CD4-positive, alpha-beta T cell (primary cell): Measurements from ENCODE around the gene CASR. TPM values are rescaled to one million over a fixed set of nuclear protein-coding genes. Genes with fewer than 3 reads are reported as not detected.

Source experiments
- ATAC-seq: fragments of 200-7000 bp; cut with Tn5 transposase; one replicate; pipeline ENCODE4 v1.10.0; 2022; ENCODE audit warnings: mild to moderate bottlenecking; ENCODE audit not compliant: poor library complexity
- CTCF ChIA-PET: fragments of 350-600 bp; sonication (Branson Sonifier 250); formaldehyde crosslinking; loops from one replicate; lab custom pipeline; 2021; ENCODE audit warnings: antibody characterized with exemption, inconsistent platforms; lab: Charles Lee
- POLR2A ChIA-PET: fragments of 350-600 bp; sonication (Branson Sonifier 250); formaldehyde crosslinking; loops from one replicate; lab custom pipeline; 2021; ENCODE audit warnings: antibody characterized with exemption, inconsistent platforms; lab: Charles Lee
- DNase-seq, 14 experiments: peaks; one replicate each; pipeline ENCODE4 v3.0.0-alpha.2; 2013 to 2020; ENCODE audit warnings: mixed read lengths in 2 of 14
- H3K27ac ChIP-seq, 2 donors: one replicate each; pipeline versions ENCODE4 v1.5.1 to v1.7.0; 2013; ENCODE audit warnings: low read length in 2 of 2, low read depth in 1 of 2, mild to moderate bottlenecking in 1 of 2
- H3K27me3 ChIP-seq, 2 experiments: 1 replicate in 1 of 2; 2 replicates in 1 of 2; pipeline versions ENCODE4 v1.6.1 to v1.7.0; 2013; ENCODE audit warnings: low read length in 2 of 2, control low read depth in 1 of 2, mild to moderate bottlenecking in 1 of 2, moderate library complexity in 1 of 2; ENCODE audit not compliant: insufficient read depth in 2 of 2, control insufficient read depth in 1 of 2
- H3K36me3 ChIP-seq: one replicate; pipeline ENCODE4 v1.6.1; 2013; ENCODE audit warnings: low read length, control low read depth; ENCODE audit not compliant: insufficient read depth
- H3K4me1 ChIP-seq: one replicate; pipeline ENCODE4 v1.6.1; 2013; ENCODE audit warnings: low read length, control low read depth; ENCODE audit not compliant: insufficient read depth
- H3K4me3 ChIP-seq: one replicate; pipeline ENCODE4 v1.5.1; 2013; ENCODE audit warnings: mild to moderate bottlenecking, low read length, moderate library complexity
- H3K9me3 ChIP-seq, 2 experiments: 1 replicate in 1 of 2; 2 replicates in 1 of 2; pipeline versions ENCODE4 v1.6.1 to v1.7.0; 2013; ENCODE audit warnings: low read length in 2 of 2, mild to moderate bottlenecking in 2 of 2, control low read depth in 1 of 2, moderate library complexity in 1 of 2; ENCODE audit not compliant: control insufficient read depth in 1 of 2, insufficient read depth in 1 of 2
- H3K27ac Mint-ChIP-seq: one replicate; pipeline ENCODE4 v1.8.0; 2020; ENCODE audit warnings: mixed read lengths
- H3K27me3 Mint-ChIP-seq: one replicate; pipeline ENCODE4 v1.8.0; 2021; ENCODE audit warnings: mixed read lengths
- H3K36me3 Mint-ChIP-seq: one replicate; pipeline ENCODE4 v1.8.0; 2021; ENCODE audit warnings: low read depth, mixed read lengths
- H3K4me1 Mint-ChIP-seq: one replicate; pipeline ENCODE4 v1.8.0; 2021; ENCODE audit warnings: low read depth, mixed read lengths
- H3K4me3 Mint-ChIP-seq: one replicate; pipeline ENCODE4 v1.8.0; 2020; ENCODE audit warnings: mild to moderate bottlenecking, mixed read lengths
- H3K9me3 Mint-ChIP-seq: one replicate; pipeline ENCODE4 v1.8.0; 2020; ENCODE audit warnings: mixed read lengths
- CTCF ChIP-seq: fragments of 200-600 bp; IDR thresholded peaks from one replicate; pipeline ENCODE4 v1.8.0; 2022; ENCODE audit warnings: antibody characterized with exemption, mild to moderate bottlenecking
- intact Hi-C, 2 experiments: fragments of 100-400 bp; cut with DNase I in 1 of 2; cut with micrococcal nuclease in 1 of 2; formaldehyde crosslinking; loops; one replicate each; pipeline versions ENCODE4 v1.15.1 to v1.9.0; 2023 to 2025; cut with DNase I, micrococcal nuclease
- total RNA-seq, 174 experiments: library from RNA in 2 of 174; stranded (reverse) in 2 of 174; gene quantifications; one replicate each; pipeline ENCODE4 v1.2.3 and lab custom pipeline; 2021 to 2026

CASR gene
- total RNA-seq, 2 experiments from 2014 or later: 0.03 TPM

- H3K9me3 ChIP-seq: peaks cover 0 to 8% of the 10 kb centered on the region in 2 experiments
- H3K27me3 ChIP-seq: no peaks in the 10 kb centered on the region
- no peak overlapping the region for H3K27ac ChIP-seq
- TF ChIP-seq CTCF: no peak
- Mint-ChIP-seq H3K27me3 (no peaks in the 10 kb centered on the region), H3K27ac (no peak overlapping the region), H3K4me3 (no peak overlapping the region), H3K9me3 (no peaks in the 10 kb centered on the region), H3K4me1 (peaks cover 14% of the 10 kb centered on the region), H3K36me3 (no peaks in the 10 kb centered on the region)
- no peak for ATAC-seq
- no peaks in the 10 kb centered on the region for H3K36me3 ChIP-seq
- CTCF ChIA-PET: no interaction called here
- POLR2A ChIA-PET: no interaction called here
- no peak overlapping the region for H3K4me3 ChIP-seq
- peaks cover 14% of the 10 kb centered on the region for H3K4me1 ChIP-seq
- DNase-seq: no peak
- intact Hi-C loops: no loop called here
These were observed 46.7 kb downstream of the CASR start for GRCh38 chr3:122230174-122230573.

DNA sequence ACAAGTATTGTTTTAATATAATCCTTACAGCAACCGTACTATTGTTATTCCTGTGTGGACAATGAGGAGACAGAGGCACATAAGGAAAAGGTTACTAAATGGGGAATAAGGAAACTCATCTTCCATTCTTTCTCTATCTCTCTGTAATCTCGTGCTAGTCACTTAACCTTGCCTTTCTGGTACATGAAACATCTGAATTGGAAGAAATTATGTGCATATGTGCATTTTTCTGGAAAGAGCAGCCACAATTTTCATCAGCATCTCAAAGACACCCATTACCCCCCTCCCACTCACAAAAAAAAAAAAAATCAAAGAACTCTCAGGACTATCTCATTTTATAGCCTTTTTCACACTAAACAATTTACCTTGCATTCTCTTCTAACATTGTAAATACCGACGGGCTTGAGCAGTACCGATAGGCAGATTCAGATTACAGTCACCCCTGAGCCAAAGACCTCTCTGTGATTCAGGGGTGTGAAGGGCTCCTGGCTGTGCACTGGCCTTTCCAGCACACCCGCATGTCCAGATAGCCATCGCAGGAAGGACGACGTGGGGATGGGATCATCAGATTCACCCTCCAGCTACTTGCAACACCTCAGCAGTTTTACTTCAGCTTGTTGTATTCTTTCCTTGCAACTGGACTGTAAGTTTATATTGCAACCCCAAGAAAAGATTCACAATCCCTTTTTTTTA, 48.1 kb downstream of the CASR start:
- H3K27me3 Mint-ChIP-seq: peaks cover 4% of the 10 kb centered on the region
- no peak for DNase-seq
- Histone ChIP-seq H3K4me1 (peaks cover 14% of the 10 kb centered on the region), H3K27me3 (no peaks in the 10 kb centered on the region), H3K9me3 (peaks cover 0 to 8% of the 10 kb centered on the region in 2 experiments), H3K4me3 (no peak overlapping the region), H3K36me3 (no peaks in the 10 kb centered on the region), H3K27ac (no peak overlapping the region)
- no peak for ATAC-seq
- TF ChIP-seq CTCF: no peak
- peaks cover 14% of the 10 kb centered on the region for H3K4me1 Mint-ChIP-seq
- no peak overlapping the region for H3K27ac Mint-ChIP-seq
- ChIA-PET CTCF (no interaction called here), POLR2A (no interaction called here)
- no peak overlapping the region for H3K4me3 Mint-ChIP-seq
- no peaks in the 10 kb centered on the region for H3K9me3 Mint-ChIP-seq
- H3K36me3 Mint-ChIP-seq: no peaks in the 10 kb centered on the region
- intact Hi-C loops: no loop called here

DNA sequence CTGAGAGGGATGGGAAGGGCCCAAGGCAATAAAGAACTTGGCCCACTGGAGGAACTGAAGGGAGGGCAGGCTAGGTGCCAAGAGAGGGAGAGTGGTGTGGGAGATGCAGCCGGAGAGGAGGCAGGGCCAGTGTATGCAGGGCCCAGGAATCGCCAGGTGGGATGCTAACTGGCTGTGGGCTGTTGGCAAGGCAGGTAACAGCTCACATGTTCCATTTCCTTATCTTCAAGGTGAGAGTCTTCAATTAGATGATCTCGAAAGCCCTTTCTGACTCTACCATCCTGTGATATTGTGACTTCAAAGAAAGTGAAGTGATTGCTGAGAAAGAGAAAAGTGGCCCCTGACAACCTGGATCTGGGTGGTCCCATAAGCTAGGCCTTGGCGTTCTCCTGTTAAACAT, 49.0 kb downstream of the CASR start:
- H3K36me3 Mint-ChIP-seq: no peaks in the 10 kb centered on the region
- peaks cover 14% of the 10 kb centered on the region for H3K4me1 Mint-ChIP-seq
- intact Hi-C loops: no loop called here
- Histone ChIP-seq H3K27ac (no peak overlapping the region), H3K27me3 (no peaks in the 10 kb centered on the region), H3K36me3 (no peaks in the 10 kb centered on the region), H3K9me3 (peaks cover 0 to 1% of the 10 kb centered on the region in 2 experiments), H3K4me3 (no peak overlapping the region), H3K4me1 (peaks cover 14% of the 10 kb centered on the region)
- ChIA-PET CTCF (no interaction called here), POLR2A (no interaction called here)
- ATAC-seq (no peak), DNase-seq (no peak)
- TF ChIP-seq CTCF: no peak
- H3K4me3 Mint-ChIP-seq: no peak overlapping the region
- H3K27ac Mint-ChIP-seq: no peak overlapping the region
- H3K27me3 Mint-ChIP-seq: peaks cover 4% of the 10 kb centered on the region
- no peaks in the 10 kb centered on the region for H3K9me3 Mint-ChIP-seq
